GM12878 (cell line): ENCODE results near the gene CYP26A1. TPM values are rescaled to one million over a fixed set of nuclear protein-coding genes. Genes with fewer than 3 reads are reported as not detected.

Source experiments
- ATAC-seq: fragments of 200-7000 bp; cut with Tn5 transposase; 3 replicates; pipeline ENCODE4 v1.9.1; 2020; ENCODE audit warnings: mild to moderate bottlenecking, moderate library complexity
- BruUV-seq: library from RNA; stranded (reverse); fragments of 400-500 nt; replicated peaks from 2 replicates; lab custom pipeline; 2021; lab: Mats Ljungman, UMichigan
- CTCF ChIA-PET: fragments of 300-600 bp; sonication (Branson Sonifier 250); formaldehyde crosslinking; extraction: SDS; loops from one replicate; lab custom pipeline; 2021; ENCODE audit warnings: inconsistent platforms; lab: Yijun Ruan, JAX
- POLR2A ChIA-PET: fragments of 350-600 bp; formaldehyde crosslinking; extraction: SDS; loops from one replicate; lab custom pipeline; 2021; ENCODE audit warnings: inconsistent platforms; lab: Charles Lee
- RAD21 ChIA-PET: fragments of 300-600 bp; sonication (Branson Sonifier 250); formaldehyde crosslinking; loops from one replicate; lab custom pipeline; 2023; ENCODE audit warnings: antibody characterized with exemption; ENCODE audit not compliant: unreplicated experiment; lab: Charles Lee
- SMC1A ChIA-PET: fragments of 300-600 bp; sonication (Branson Sonifier 250); formaldehyde crosslinking; loops from one replicate; lab custom pipeline; 2023; ENCODE audit not compliant: unreplicated experiment, uncharacterized antibody; lab: Charles Lee
- DNase-seq: peaks from one replicate; pipeline ENCODE4 v3.0.0-alpha.2; 2011; ENCODE audit warnings: low read depth, low spot score
- FAIRE-seq: peaks from 3 replicates; lab custom pipeline; 2011; peaks lifted over from hg19 to GRCh38; lab: Jason Lieb, UNC
- H2AFZ ChIP-seq: 2 replicates; pipeline ENCODE4 v1.6.0; 2011; ENCODE audit warnings: low read depth, low read length, control low read depth; ENCODE audit not compliant: control insufficient read depth
- H3K27ac ChIP-seq: 2 replicates; pipeline ENCODE4 v1.5.1; 2011; ENCODE audit warnings: control low read depth; ENCODE audit not compliant: control insufficient read depth, insufficient read depth
- H3K27me3 ChIP-seq, 2 experiments: replicated peaks in 1 of 2; 2 replicates each; pipeline versions ENCODE4 v1.6.0 to v1.6.1; 2011; ENCODE audit warnings: low read length in 1 of 2; ENCODE audit not compliant: control insufficient read depth in 2 of 2, insufficient read depth in 2 of 2
- H3K36me3 ChIP-seq, 2 experiments: 2 replicates each; pipeline ENCODE4 v1.5.1; 2011; ENCODE audit warnings: low read length in 1 of 2; ENCODE audit not compliant: control insufficient read depth in 2 of 2, insufficient read depth in 2 of 2
- H3K4me1 ChIP-seq: 2 replicates; pipeline ENCODE4 v1.6.1; 2011; ENCODE audit warnings: mild to moderate bottlenecking, low read length, moderate library complexity, mixed read lengths; ENCODE audit not compliant: control insufficient read depth, insufficient read depth
- H3K4me2 ChIP-seq: 2 replicates; pipeline ENCODE4 v1.6.0; 2011; ENCODE audit warnings: control low read depth; ENCODE audit not compliant: control insufficient read depth, insufficient read depth
- H3K4me3 ChIP-seq: fragments of 200-600 bp; sonication (generic); 2 replicates; pipeline ENCODE4 v1.5.1; 2016
- H3K79me2 ChIP-seq: 2 replicates; pipeline ENCODE4 v1.6.0; 2011; ENCODE audit warnings: low read length; ENCODE audit not compliant: control insufficient read depth, insufficient read depth
- H3K9ac ChIP-seq: 2 replicates; pipeline ENCODE4 v1.8.0; 2011; ENCODE audit warnings: low read length, control low read depth, mixed read lengths; ENCODE audit not compliant: control insufficient read depth, insufficient read depth
- H3K9me3 ChIP-seq: replicated peaks from 3 replicates; pipeline ENCODE4 v1.5.1; 2011; ENCODE audit warnings: mild to moderate bottlenecking, low read length; ENCODE audit not compliant: control insufficient read depth, insufficient read depth
- H4K20me1 ChIP-seq: 2 replicates; pipeline ENCODE4 v1.6.0; 2011; ENCODE audit not compliant: control insufficient read depth, insufficient read depth
- BHLHE40 ChIP-seq, 2 experiments: fragments of 450-650 bp in 1 of 2; IDR thresholded peaks; 2 replicates each; pipeline ENCODE4 v1.6.1; 2011 to 2017; ENCODE audit warnings: low read depth in 2 of 2, borderline replicate concordance in 1 of 2, improper control_type of control experiment in 1 of 2, low read length in 1 of 2, mild to moderate bottlenecking in 1 of 2
- CEBPB ChIP-seq, 2 experiments: fragments of 150-350 bp in 1 of 2; IDR thresholded peaks; 2 replicates each; pipeline ENCODE4 v1.6.1; 2012 to 2014; ENCODE audit warnings: low read depth in 2 of 2, low read length in 2 of 2, borderline replicate concordance in 1 of 2, inconsistent platforms in 1 of 2
- GATAD2B ChIP-seq: fragments of 450-650 bp; conservative IDR thresholded peaks from 2 replicates; pipeline ENCODE4 v1.6.1; 2017; ENCODE audit warnings: low read depth, mild to moderate bottlenecking, moderate library complexity
- JUND ChIP-seq: IDR thresholded peaks from 2 replicates; pipeline ENCODE4 v1.6.1; 2012; ENCODE audit warnings: low read depth, mild to moderate bottlenecking, low read length, improper control_type of control experiment, moderate library complexity
- PML ChIP-seq: IDR thresholded peaks from 2 replicates; pipeline ENCODE4 v1.6.1; 2012; ENCODE audit warnings: low read length, inconsistent platforms
- POLR2A ChIP-seq: IDR thresholded peaks from 2 replicates; pipeline ENCODE4 v1.6.1; 2011; ENCODE audit warnings: low read depth, mild to moderate bottlenecking, low read length
- POLR2AphosphoS2 ChIP-seq: IDR thresholded peaks from 2 replicates; pipeline ENCODE4 v1.6.1; 2011; ENCODE audit warnings: low read depth, mild to moderate bottlenecking, low read length, improper control_type of control experiment, moderate library complexity
- SUPT20H ChIP-seq: IDR thresholded peaks from 2 replicates; pipeline ENCODE4 v1.6.1; 2011; ENCODE audit warnings: low read depth, mild to moderate bottlenecking, low read length, moderate library complexity, borderline replicate concordance; ENCODE audit not compliant: control insufficient read depth
- SUZ12 ChIP-seq: fragments of 200-600 bp; sonication (generic); IDR thresholded peaks from one replicate; pipeline ENCODE4 v1.6.1; 2018; ENCODE audit warnings: antibody characterized with exemption, mild to moderate bottlenecking; ENCODE audit not compliant: unreplicated experiment
- ZZZ3 ChIP-seq: IDR thresholded peaks from 2 replicates; pipeline ENCODE4 v1.6.1; 2011; ENCODE audit warnings: low read depth; ENCODE audit not compliant: control insufficient read depth, insufficient read length
- WGBS: methylation state at CpG from one replicate; pipeline ENCODE4 v1.1.6; 2016; ENCODE audit warnings: low lambda C conversion rate; ENCODE audit not compliant: insufficient replicate concordance, insufficient coverage; ENCODE audit errors: missing lambda C conversion rate; 5-methylcytosine and 5-hydroxymethylcytosine counted together
- in situ Hi-C: fragments of 300-500 bp; cut with MboI; formaldehyde crosslinking; loops from 9 replicates; pipeline ENCODE4 v1.14.3; 2018; ENCODE audit warnings: mixed read lengths
- intact Hi-C: fragments of 100-400 bp; cut with micrococcal nuclease; formaldehyde crosslinking; loops from one replicate; pipeline ENCODE4 v1.14.2; 2022; ENCODE audit not compliant: unreplicated experiment
- polyA plus RNA-seq, 11 experiments: library from polyadenylated mRNA; depleted of rRNA in 4 of 11; unstranded in 6 of 11; stranded (reverse) in 5 of 11; fragments of >200 nt; fragmentation: Nextera tagmentation in 4 of 11; fragmentation: Illumina TruSeq in 1 of 11; extraction: Ambion mirVana in 4 of 11; extraction: Trizol in 1 of 11; gene quantifications; 1 replicate in 1 of 11; 2 replicates in 10 of 11; pipeline versions ENCODE4 v1.2.1 to v1.2.3, GENCODE V29; 2011 to 2016; ENCODE audit warnings: inconsistent platforms in 2 of 11, missing spikeins in 2 of 11, low read depth in 1 of 11
- total RNA-seq, 4 experiments: library from RNA; depleted of rRNA in 3 of 4; stranded (reverse); fragments of >200 nt in 3 of 4; fragmentation: Illumina TruSeq in 1 of 4; extraction: Trizol in 1 of 4; gene quantifications; 2 replicates each; pipeline versions ENCODE4 v1.2.1 to v1.2.3, GENCODE V29; 2013 to 2021
- TF ChIP-seq, protein P1 (sequence below): IDR thresholded peaks from 2 replicates; pipeline ENCODE4 v1.6.1; 2012; ENCODE audit warnings: low read depth, low read length, improper control_type of control experiment
- TF ChIP-seq, protein P2 (sequence below): IDR thresholded peaks from 2 replicates; pipeline ENCODE4 v1.6.1; 2011; ENCODE audit warnings: low read depth, low read length, improper control_type of control experiment, borderline replicate concordance
- TF ChIP-seq, protein P3 (sequence below): IDR thresholded peaks from 2 replicates; pipeline ENCODE4 v1.6.1; 2012; ENCODE audit warnings: low read depth, low read length, improper control_type of control experiment

CYP26A1 gene
- total and polyA plus RNA-seq, 10 of the 15 experiments (the other 5 are each of a cell fraction or from before 2014, with no cell fraction given): not detected

DNA sequence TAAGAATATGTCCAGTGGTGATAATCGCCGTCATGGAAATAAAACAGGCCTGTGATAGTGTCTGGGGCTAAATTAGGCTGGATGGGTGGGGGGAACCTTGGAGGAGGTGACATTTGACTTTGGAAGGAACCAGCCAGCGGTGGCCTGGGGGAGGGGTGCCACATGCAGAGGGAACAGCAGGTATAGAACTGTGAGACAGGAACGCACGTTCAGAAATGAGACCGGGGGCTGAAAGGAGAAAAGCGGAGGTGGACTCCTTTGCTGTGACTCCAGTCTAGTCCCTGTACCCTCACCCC is 2.6 kb upstream of the CYP26A1 start:
- ATAC-seq (no peak), FAIRE-seq (no peak), DNase-seq (no peak)
- H3K4me1 ChIP-seq: peaks cover 18% of the 10 kb centered on the region
- no peaks in the 10 kb centered on the region for H3K36me3 ChIP-seq
- no peaks in the 10 kb centered on the region; the same call in 1 of the 2 replicates for H4K20me1 ChIP-seq
- H3K4me3 ChIP-seq: no peak overlapping the region
- no peaks in the 10 kb centered on the region for H3K9me3 ChIP-seq
- ChIA-PET POLR2A (no interaction called here), SMC1A (interaction anchor here (0.6 kb wide), 1 partner anchor 31 kb away, joined by 3 read pairs; no protein-coding TSS in a partner anchor), RAD21 (no interaction called here), CTCF (no interaction called here)
- in situ Hi-C loops: no loop called here
- H3K4me2 ChIP-seq: no peak overlapping the region
- peaks cover 34 to 47% of the 10 kb centered on the region in 2 experiments for H3K27me3 ChIP-seq
- no peak overlapping the region for H2AFZ ChIP-seq
- no TSS peak for BruUV-seq
- WGBS: 68% methylated on average over 7 of the region's 7 CpGs
- intact Hi-C loops: loop anchor here (10.0 kb wide), 2 partner anchors 186 to 434 kb away; no protein-coding TSS in a partner anchor
- H3K79me2 ChIP-seq: no peaks in the 10 kb centered on the region
- H3K9ac ChIP-seq: no peak overlapping the region
- H3K27ac ChIP-seq: no peak overlapping the region
- TF ChIP-seq SUZ12: no peak

DNA sequence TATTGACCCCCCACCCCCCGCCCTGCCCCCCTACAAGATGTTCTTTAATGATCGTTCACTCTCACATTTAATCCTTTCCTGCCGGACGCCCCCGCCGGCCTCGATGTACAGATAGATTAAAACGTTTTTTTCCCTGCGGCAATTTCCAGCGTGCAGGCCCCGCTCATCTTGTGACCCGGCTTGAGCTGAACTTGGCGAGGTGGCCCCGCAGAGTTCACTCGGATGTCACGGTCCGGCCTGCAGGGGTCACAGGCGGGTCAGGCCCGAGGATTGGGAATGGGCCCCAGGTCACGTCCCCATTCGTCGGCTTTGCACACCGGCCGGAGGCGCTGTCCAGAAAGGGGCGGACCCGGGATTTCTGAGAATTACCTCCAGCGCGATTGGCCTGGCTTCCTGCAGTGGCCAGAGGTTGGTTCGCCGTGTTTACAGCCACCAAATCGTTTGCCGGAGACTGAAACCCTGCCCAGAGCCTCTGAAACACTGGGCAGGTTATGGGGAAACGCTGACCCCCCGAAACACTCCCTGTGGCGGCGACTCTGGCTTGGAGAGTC is 1.9 kb upstream of the CYP26A1 start:
- ATAC-seq (no peak), DNase-seq (no peak), FAIRE-seq (no peak)
- no peaks in the 10 kb centered on the region for H3K9me3 ChIP-seq
- H3K27me3 ChIP-seq: peaks cover 32 to 47% of the 10 kb centered on the region in 2 experiments
- no TSS peak for BruUV-seq
- no peak overlapping the region for H3K9ac ChIP-seq
- SMC1A ChIA-PET: no interaction called here
- CTCF ChIA-PET: no interaction called here
- H3K4me2 ChIP-seq: peak overlapping the region; percentile 26; the same call in 1 of the 2 replicates
- 21% methylated on average over 37 of the region's 37 CpGs for WGBS
- H3K79me2 ChIP-seq: no peaks in the 10 kb centered on the region
- no peaks in the 10 kb centered on the region for H3K36me3 ChIP-seq
- no peak overlapping the region for H3K27ac ChIP-seq
- RAD21 ChIA-PET: no interaction called here
- no peak overlapping the region for H2AFZ ChIP-seq
- no peak overlapping the region for H3K4me3 ChIP-seq
- in situ Hi-C loops: no loop called here
- peaks cover 18% of the 10 kb centered on the region for H3K4me1 ChIP-seq
- POLR2A ChIA-PET: no interaction called here
- intact Hi-C loops: loop anchor here (10.0 kb wide), 2 partner anchors 187 to 433 kb away; no protein-coding TSS in a partner anchor
- H4K20me1 ChIP-seq: no peaks in the 10 kb centered on the region; the same call in 1 of the 2 replicates
- no peak for TF ChIP-seq CEBPB (IDR thresholded peaks at IDR 0.05; ENCODE audit: borderline replicate concordance in 1 of 2, low read depth in 2 of 2, low read length in 2 of 2)
- no peak for TF ChIP-seq BHLHE40 (IDR thresholded peaks at IDR 0.05; ENCODE audit: borderline replicate concordance in 1 of 2, low read depth in 2 of 2, low read length in 1 of 2)
- no peak for TF ChIP-seq PML
- TF ChIP-seq, protein P1, sequence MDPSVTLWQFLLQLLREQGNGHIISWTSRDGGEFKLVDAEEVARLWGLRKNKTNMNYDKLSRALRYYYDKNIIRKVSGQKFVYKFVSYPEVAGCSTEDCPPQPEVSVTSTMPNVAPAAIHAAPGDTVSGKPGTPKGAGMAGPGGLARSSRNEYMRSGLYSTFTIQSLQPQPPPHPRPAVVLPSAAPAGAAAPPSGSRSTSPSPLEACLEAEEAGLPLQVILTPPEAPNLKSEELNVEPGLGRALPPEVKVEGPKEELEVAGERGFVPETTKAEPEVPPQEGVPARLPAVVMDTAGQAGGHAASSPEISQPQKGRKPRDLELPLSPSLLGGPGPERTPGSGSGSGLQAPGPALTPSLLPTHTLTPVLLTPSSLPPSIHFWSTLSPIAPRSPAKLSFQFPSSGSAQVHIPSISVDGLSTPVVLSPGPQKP: no peak
- TF ChIP-seq GATAD2B: no peak
- TF ChIP-seq JUND: no peak
- no peak for TF ChIP-seq POLR2A
- TF ChIP-seq, protein P2, sequence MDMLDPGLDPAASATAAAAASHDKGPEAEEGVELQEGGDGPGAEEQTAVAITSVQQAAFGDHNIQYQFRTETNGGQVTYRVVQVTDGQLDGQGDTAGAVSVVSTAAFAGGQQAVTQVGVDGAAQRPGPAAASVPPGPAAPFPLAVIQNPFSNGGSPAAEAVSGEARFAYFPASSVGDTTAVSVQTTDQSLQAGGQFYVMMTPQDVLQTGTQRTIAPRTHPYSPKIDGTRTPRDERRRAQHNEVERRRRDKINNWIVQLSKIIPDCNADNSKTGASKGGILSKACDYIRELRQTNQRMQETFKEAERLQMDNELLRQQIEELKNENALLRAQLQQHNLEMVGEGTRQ: no peak
- no peak for TF ChIP-seq POLR2AphosphoS2
- no peak for TF ChIP-seq SUPT20H
- TF ChIP-seq, protein P3, sequence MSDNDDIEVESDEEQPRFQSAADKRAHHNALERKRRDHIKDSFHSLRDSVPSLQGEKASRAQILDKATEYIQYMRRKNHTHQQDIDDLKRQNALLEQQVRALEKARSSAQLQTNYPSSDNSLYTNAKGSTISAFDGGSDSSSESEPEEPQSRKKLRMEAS: no peak
- TF ChIP-seq ZZZ3: no peak
